ENCODE results near the gene PIPOX. TPM values are rescaled to one million over a fixed set of nuclear protein-coding genes. Genes with fewer than 3 reads are reported as not detected.

PIPOX gene
- total and polyA plus RNA-seq, 2 of the 8 experiments (the other 6 are each of a cell fraction or from before 2014, with no cell fraction given) = 57.2 to 99.6 TPM

DNA sequence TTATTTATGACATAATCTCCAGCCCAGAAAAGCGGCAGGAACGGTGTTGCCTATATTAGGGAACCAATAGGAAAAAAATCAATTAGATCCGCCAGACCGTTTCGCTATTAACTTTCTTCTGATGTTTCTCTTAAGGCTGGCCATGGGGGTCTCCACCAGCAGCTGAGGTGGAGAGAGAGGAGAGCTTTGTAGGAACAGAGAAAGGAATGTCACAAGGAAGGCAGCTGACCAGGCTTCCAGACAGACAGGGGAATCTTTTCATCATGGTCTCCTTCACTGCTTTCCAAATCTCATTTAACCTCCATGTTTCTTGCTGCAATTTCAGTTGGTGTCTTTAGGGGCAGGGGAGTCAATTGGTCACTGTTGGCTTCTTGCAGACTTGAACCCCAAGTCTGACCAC is 28.2 kb upstream of the PIPOX start:
- CTCF ChIA-PET (ENCODE audit: partially characterized antibody) = interaction anchor here (0.9 to 9.0 kb wide), 12 partner anchors 16 to 115 kb away, joined by 3 to 105 read pairs (median 6); no protein-coding TSS in a partner anchor
- no peaks in the 10 kb centered on the region for H3K23me2 ChIP-seq (ENCODE audit: low read depth, low read length)
- no peak overlapping the region for H2AFZ ChIP-seq (ENCODE audit: low read length)
- H3K4ac ChIP-seq (replicated peaks; ENCODE audit: insufficient read length, low read depth, low read length) = no peak overlapping the region
- peak overlapping the region; percentile 4 for H2BK120ac ChIP-seq (replicated peaks; ENCODE audit: low read depth, low read length)
- no peak overlapping the region for H4K91ac ChIP-seq (replicated peaks; ENCODE audit: insufficient read length, low read length)
- no peak overlapping the region for H3K18ac ChIP-seq (ENCODE audit: extremely low read depth, low read length)
- WGBS, 2 experiments (ENCODE audit: extremely low coverage in 1 of 2, insufficient coverage in 1 of 2, insufficient read length in 1 of 2, insufficient replicate concordance in 2 of 2, low coverage in 1 of 2, low lambda C conversion rate in 2 of 2, missing lambda C conversion rate in 1 of 2) = 72% methylated on average over 5 of the region's 5 CpGs; no CpG with 5 or more reads in 1 of the 2 experiments
- no peak for FAIRE-seq
- H2AK5ac ChIP-seq (ENCODE audit: low read depth, low read length) = no peak overlapping the region
- H2BK12ac ChIP-seq (ENCODE audit: low read depth, low read length) = no peak overlapping the region
- H4K8ac ChIP-seq (ENCODE audit: extremely low read depth, insufficient read depth, low read length) = no peak overlapping the region
- H3K27ac ChIP-seq (ENCODE audit: low read depth, low read length) = no peak overlapping the region
- no peak overlapping the region for H3K23ac ChIP-seq (ENCODE audit: insufficient read length)
- H3K79me2 ChIP-seq (ENCODE audit: control insufficient read depth in 1 of 2, insufficient read depth in 2 of 2, low read length in 2 of 2) = no peaks in the 10 kb centered on the region
- H4K5ac ChIP-seq (ENCODE audit: insufficient read length, low read depth, low read length) = no peak overlapping the region
- H3K27me3 ChIP-seq (replicated peaks in 1 of 4; ENCODE audit: control insufficient read depth in 3 of 4, extremely low read depth in 1 of 4, insufficient read depth in 3 of 4, low read length in 3 of 4) = no peaks in the 10 kb centered on the region
- no peaks in the 10 kb centered on the region for H4K20me1 ChIP-seq (replicated peaks in 1 of 2; ENCODE audit: control insufficient read depth in 1 of 2, insufficient read depth in 2 of 2, low read length in 2 of 2)
- no peak overlapping the region for H2BK15ac ChIP-seq (ENCODE audit: low read length)
- peaks cover 27 to 37% (median 32%) of the 10 kb centered on the region in 4 experiments for H3K4me1 ChIP-seq (replicated peaks in 1 of 4; ENCODE audit: control insufficient read depth in 3 of 4, insufficient read depth in 4 of 4, low read length in 3 of 4)
- no peaks in the 10 kb centered on the region for H3K36me3 ChIP-seq (ENCODE audit: control insufficient read depth in 2 of 4, insufficient read depth in 4 of 4, low read length in 3 of 4)
- H3K14ac ChIP-seq (ENCODE audit: insufficient read length) = no peak overlapping the region
- peak overlapping the region; percentile 56; the same call in 1 of the 2 replicates for H2BK20ac ChIP-seq (ENCODE audit: low read length)
- POLR2A ChIA-PET (ENCODE audit: partially characterized antibody) = interaction anchor here (0.7 to 1.9 kb wide), 5 partner anchors 11 to 109 kb away, joined by 3 to 5 read pairs (median 3); no protein-coding TSS in a partner anchor
- no peak overlapping the region for H2BK5ac ChIP-seq (ENCODE audit: low read depth, low read length)
- no peak for DNase-seq (ENCODE audit: low read depth in 1 of 2, low spot score in 2 of 2)
- no peak overlapping the region for H3K56ac ChIP-seq (replicated peaks; ENCODE audit: insufficient read length, low read depth, low read length)
- H3K4me2 ChIP-seq (ENCODE audit: insufficient read depth in 1 of 2, low read depth in 2 of 2, low read length in 2 of 2) = no peak overlapping the region
- no peaks in the 10 kb centered on the region for H3K79me1 ChIP-seq (ENCODE audit: low read depth, low read length)
- H3K9me3 ChIP-seq (ENCODE audit: insufficient read depth in 2 of 2, low read depth in 1 of 2, low read length in 1 of 2) = no peaks in the 10 kb centered on the region
- H3K9ac ChIP-seq (replicated peaks in 1 of 4; ENCODE audit: extremely low read depth in 1 of 4, low read depth in 3 of 4, low read length in 3 of 4) = no peak overlapping the region
- no peak overlapping the region for H3K4me3 ChIP-seq (ENCODE audit: extremely low read depth in 1 of 4, insufficient read depth in 2 of 4, low read depth in 3 of 4, low read length in 4 of 4)
- no peak for TF ChIP-seq ASH2L (IDR thresholded peaks at IDR 0.05; ENCODE audit: low read length)
- TF ChIP-seq SP1 (IDR thresholded peaks at IDR 0.05; ENCODE audit: low read depth, low read length) = no peak
- TF ChIP-seq SP2 (IDR thresholded peaks at IDR 0.05; ENCODE audit: low read length) = no peak
- TF ChIP-seq ZNF274 (IDR thresholded peaks at IDR 0.05; ENCODE audit: borderline replicate concordance, extremely low read depth, low read length) = no peak
